NCI-H526 (cell line): ENCODE results near the gene VAMP5.

Source experiments
- DNase-seq, 2 experiments: peaks; one replicate each; lab custom pipeline; 2025; lab: John Stamatoyannopoulos, UW

Gene VAMP5

GRCh38 chr2:85635636-85636035, 51.4 kb downstream of the VAMP5 start:
- DNase-seq: no peak

GRCh38 chr2:85642725-85643124, 58.5 kb downstream of the VAMP5 start:
- no peak for DNase-seq
